Measurements from ENCODE around the gene MS4A6A. TPM values are rescaled to one million over a fixed set of nuclear protein-coding genes. Genes with fewer than 3 reads are reported as not detected.
"Not testable (repeated sequence)": the region's sequence is repeated elsewhere in the genome, so short reads cannot be mapped to it uniquely, and the experiment has no call there.

Gene MS4A6A
- polyA plus RNA-seq, 1 donor: 17.6 TPM

DNA sequence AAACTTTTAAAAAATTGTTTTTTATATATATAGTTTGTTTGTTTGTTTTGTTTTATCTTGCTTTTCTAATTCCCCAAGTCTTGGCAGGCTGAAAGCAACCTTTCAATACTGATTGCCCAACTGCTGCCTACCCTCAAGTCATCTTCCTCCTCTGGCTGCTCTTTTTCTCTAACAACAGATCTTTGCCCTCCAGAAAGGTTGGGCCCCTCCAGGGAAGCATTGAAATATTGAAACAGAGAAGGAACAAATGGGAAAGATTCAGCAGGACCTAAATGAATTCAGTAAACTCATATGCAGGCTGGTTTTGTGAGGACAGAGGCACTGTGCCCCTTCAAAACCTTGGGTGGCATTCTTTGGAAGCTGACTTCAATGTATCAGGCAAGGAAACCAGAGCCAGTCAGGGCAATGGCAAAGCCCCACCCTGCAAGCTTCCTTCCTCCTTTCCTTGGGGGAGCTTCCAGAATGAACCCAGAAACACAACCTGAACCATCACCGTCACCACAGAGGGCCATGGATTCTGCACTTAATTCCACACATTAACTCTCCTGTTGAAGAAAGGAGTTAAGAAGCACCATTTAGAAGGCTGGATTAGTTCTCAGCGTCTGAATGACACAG lies 815 bp upstream of the MS4A6A start:
- DNase-seq (ENCODE audit: low read depth): no peak

- DNase-seq (ENCODE audit: low read depth): no peak
Measured at GRCh38 chr11:60175860-60176275, 7.0 kb downstream of the MS4A6A start.

DNA sequence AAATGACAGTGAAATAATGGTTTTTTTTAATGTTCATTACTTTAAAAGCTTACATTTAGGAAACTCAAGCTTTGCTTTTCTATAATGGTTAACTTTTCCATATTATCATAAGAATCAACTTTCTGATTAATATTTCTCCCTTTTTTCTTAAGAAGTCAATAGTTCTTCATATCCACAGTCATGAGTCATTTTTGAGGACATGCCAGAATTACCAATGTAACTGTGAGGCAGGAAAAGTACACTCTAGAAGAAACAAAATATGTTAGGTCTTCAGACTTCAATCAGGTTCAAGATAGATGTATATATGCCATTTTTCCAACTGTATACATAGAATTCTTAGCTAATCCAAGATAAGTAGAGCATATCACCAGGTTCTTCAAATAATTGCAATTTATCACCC lies 10.9 kb downstream of the MS4A6A start:
- no peak for DNase-seq (ENCODE audit: low read depth)

- no peak for DNase-seq (ENCODE audit: low read depth)
Measured at GRCh38 chr11:60170566-60170965, 12.3 kb downstream of the MS4A6A start.

GRCh38 chr11:60169264-60169915 lies 13.5 kb downstream of the MS4A6A start:
- no peak for DNase-seq (ENCODE audit: low read depth)

DNA sequence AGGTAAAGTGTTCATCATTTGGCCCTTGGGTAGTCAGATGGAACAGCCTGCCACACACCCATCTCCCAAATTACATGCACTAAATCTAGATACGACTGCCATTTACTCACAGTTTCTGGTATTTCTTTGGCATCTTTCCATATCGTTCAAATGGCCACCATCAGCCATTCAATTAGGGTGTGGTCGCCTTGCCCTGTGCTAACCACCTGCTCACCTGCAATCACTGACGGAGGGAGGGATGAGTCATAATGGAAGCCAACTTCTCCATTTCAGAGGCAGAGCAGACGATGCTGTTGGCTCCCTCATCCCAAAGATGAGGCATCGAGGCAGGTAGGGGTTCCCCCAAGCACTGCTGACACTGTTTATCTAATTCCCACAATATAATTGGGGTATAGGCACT lies 14.6 kb downstream of the MS4A6A start:
- DNase-seq (ENCODE audit: low read depth): no peak

GRCh38 chr11:60165951-60166350 lies 16.9 kb downstream of the MS4A6A start:
- no peak for DNase-seq (ENCODE audit: low read depth)

- no peak for DNase-seq (ENCODE audit: low read depth)
Measured at GRCh38 chr11:60165538-60165937, 17.3 kb downstream of the MS4A6A start.

- no peak for DNase-seq (ENCODE audit: low read depth)
Measured at GRCh38 chr11:60164550-60165075, 18.3 kb downstream of the MS4A6A start.

DNA sequence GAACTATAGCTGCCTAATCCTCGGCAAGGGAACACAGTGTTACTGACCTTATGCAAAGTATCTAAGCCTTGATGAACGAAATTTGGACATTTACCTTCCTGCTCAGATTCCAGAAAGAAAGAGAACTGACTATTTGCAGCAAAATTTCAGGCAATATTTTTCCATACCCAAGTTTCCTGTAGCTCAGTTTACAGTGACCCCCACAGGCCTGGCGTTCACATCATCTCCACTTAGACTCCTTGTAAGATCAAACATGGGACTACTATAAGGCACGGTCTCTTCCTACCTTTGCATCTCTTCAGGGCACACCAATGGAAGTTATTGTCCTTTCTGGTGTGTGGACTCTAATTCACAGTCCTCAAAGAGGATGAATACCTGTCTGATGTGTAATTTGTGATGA lies 21.1 kb downstream of the MS4A6A start:
- no peak for DNase-seq (ENCODE audit: low read depth)

DNA sequence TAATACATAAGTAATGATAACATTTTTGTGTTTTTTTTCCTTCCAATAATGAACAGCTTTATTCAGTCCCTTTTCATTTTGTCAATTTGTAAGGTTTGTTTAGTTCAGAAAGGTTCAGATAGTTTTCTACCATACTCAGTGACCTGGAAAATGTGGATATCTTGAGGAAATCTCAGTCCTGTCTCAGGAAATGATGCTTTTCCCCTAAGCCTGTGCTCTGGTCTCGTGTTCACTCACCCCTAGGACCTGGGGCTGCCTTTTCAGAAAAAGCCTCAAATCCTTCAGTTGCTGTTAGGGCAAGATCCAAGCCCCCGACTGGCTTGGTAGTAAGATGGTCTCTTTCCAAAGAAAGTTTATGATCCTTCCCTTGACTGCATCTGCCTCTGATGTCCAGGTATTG lies 21.8 kb downstream of the MS4A6A start:
- no peak for DNase-seq (ENCODE audit: low read depth)

GRCh38 chr11:60159868-60160267 lies 23.0 kb downstream of the MS4A6A start:
- DNase-seq (ENCODE audit: low read depth): no peak

DNA sequence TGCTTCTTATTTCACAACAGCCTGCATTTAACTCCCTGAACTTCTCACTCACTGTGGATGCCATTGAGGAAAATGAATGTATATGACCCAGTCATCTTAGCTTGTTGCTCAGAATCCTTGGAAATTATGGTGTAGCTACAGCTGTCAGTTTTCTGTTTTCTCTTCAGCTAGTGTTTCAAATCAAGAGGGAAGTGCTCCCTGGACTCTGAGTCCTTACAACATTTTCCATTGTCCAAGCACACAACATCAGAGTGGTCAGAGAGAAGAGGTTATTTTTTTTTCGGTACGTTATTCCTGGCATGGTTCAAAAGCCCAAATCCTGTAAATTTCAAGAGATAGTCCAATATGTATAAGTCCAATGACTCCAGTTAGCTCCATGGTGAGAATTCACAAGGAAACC lies 23.6 kb downstream of the MS4A6A start:
- DNase-seq (ENCODE audit: low read depth): no peak

DNA sequence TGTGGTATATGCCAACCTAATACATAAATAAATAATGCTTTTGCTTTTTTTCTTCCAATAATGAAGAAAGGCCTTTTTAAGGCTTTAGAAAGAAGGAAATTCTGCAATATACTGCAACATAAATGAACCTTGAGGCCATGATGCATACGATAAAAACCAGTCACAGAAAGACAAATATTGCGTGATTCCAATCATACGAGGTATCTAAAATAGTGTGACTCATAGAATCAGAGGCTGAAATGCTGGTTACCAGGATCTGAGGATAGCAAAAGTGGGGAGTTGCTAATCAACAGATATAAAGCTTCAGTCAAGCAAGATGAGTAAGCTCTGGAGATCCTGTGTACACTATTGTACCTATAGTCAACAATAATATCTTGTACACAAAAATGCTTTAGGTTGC lies 24.2 kb downstream of the MS4A6A start:
- no peak for DNase-seq (ENCODE audit: low read depth)

- no peak for DNase-seq (ENCODE audit: low read depth)
Measured at GRCh38 chr11:60155931-60156330, 27.0 kb downstream of the MS4A6A start.

GRCh38 chr11:60152727-60153126 lies 30.2 kb downstream of the MS4A6A start:
- not testable (repeated sequence) for DNase-seq (ENCODE audit: low read depth)

- no peak for DNase-seq (ENCODE audit: low read depth)
Measured at GRCh38 chr11:60150279-60150678, 32.6 kb downstream of the MS4A6A start.

DNA sequence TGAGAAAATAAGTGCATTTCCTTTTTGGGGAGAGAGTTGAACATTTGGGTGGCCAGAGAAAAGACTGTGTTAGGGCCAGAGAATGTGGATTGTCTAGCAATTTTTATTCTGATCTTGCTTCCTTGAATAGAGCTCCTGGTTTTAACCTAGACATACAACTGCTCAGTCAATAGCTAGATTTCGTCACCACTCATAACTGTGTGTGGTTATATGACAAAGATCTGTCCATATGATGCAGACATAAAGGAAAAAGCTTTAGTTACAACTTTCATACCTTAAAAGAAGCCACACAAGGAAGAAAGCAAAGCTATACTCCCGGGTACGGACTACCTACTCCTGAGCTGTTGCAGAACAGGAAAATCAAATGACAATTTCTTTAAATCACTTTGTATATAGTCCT lies 37.2 kb downstream of the MS4A6A start:
- no peak for DNase-seq (ENCODE audit: low read depth)

GRCh38 chr11:60143768-60144167 lies 39.1 kb downstream of the MS4A6A start:
- DNase-seq (ENCODE audit: low read depth): no peak

- no peak for DNase-seq (ENCODE audit: low read depth)
Measured at GRCh38 chr11:60133917-60134316, 49.0 kb downstream of the MS4A6A start.

DNA sequence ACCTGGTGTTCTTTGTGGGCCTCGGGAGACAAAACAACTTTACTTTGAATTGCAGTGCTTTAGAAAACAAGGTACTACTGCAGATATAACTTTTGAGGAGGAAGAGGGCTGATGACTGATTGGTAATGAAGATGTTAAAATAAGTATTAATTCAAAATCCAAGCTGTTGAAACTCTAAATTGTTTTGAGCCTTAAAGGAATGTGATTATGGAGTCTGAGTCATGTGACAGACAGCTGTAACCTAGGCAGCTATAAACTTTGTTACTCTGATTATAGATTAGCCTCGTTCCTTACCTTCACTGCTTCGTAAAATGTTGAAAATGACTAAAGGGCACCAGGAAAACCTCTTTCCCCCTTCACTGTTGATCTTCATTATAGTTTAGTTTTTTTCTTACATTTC lies 51.0 kb downstream of the MS4A6A start:
- no peak for DNase-seq (ENCODE audit: low read depth)

GRCh38 chr11:60130496-60130895 lies 52.4 kb downstream of the MS4A6A start:
- peak; percentile 1 for DNase-seq (ENCODE audit: low read depth)

- DNase-seq (ENCODE audit: low read depth): no peak
Measured at GRCh38 chr11:60129853-60130252, 53.0 kb downstream of the MS4A6A start.

GRCh38 chr11:60128866-60129265 lies 54.0 kb downstream of the MS4A6A start:
- DNase-seq (ENCODE audit: low read depth): not testable (repeated sequence)
